Adipocyte (in vitro differentiated cells): ENCODE data around the gene WDR82.

ENCODE experiments used
- DNase-seq: peaks from one replicate; pipeline ENCODE4 v3.0.0-alpha.2; 2015; ENCODE audit warnings: low read depth
- H3K27me3 ChIP-seq: replicated peaks from 2 replicates; pipeline ENCODE4 v1.7.0; 2013; ENCODE audit warnings: mild to moderate bottlenecking, low read length, moderate library complexity; ENCODE audit not compliant: control insufficient read depth, insufficient read depth
- H3K36me3 ChIP-seq: 2 replicates; pipeline ENCODE4 v1.7.0; 2013; ENCODE audit warnings: low read length, mild to moderate bottlenecking, moderate library complexity; ENCODE audit not compliant: control insufficient read depth, insufficient read depth, severe bottlenecking
- H3K4me1 ChIP-seq: 2 replicates; pipeline ENCODE4 v1.7.0; 2013; ENCODE audit warnings: mild to moderate bottlenecking, low read length, moderate library complexity; ENCODE audit not compliant: control insufficient read depth, insufficient read depth
- H3K4me3 ChIP-seq: 2 replicates; pipeline ENCODE4 v1.7.0; 2013; ENCODE audit warnings: mild to moderate bottlenecking, low read length, moderate library complexity
- H3K9ac ChIP-seq: 2 replicates; pipeline ENCODE4 v1.7.0; 2013; ENCODE audit warnings: mild to moderate bottlenecking, low read length, moderate library complexity
- H3K9me3 ChIP-seq: 2 replicates; pipeline ENCODE4 v1.7.0; 2013; ENCODE audit warnings: mild to moderate bottlenecking, low read length, moderate library complexity; ENCODE audit not compliant: control insufficient read depth

The WDR82 gene

DNA sequence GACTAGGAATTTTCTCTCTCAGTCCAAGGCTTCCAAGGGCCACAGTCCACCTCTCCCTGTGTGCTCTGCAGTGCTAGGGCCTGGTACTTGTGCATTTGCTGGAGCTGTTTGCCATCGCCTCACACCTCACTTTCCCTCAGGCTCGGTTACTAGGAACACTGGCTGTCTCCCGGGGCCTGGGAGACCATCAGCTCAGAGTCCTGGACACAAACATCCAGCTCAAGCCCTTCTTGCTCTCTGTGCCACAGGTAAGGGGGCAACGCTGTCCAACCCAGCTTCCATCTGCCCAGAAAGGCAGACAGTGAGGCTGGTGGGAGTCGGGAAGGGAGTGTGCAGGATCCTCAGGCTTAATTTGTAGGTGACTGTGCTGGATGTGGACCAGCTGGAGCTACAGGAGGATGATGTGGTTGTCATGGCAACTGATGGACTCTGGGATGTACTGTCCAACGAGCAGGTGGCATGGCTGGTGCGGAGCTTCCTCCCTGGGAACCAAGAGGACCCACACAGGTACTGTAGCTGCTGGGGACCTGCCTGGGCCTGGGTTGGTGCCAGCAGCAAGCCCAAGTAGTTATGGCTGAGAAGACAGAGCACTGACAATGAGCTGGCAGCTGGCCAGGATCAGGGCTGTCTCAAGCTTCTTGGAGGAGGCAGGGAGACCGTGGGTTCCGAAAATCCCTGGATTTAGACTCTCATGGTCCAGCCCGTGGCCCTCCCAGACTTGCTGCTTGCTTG is 29.5 kb downstream of the WDR82 start:
- no peak for DNase-seq
- peaks cover 53% of the 10 kb centered on the region for H3K36me3 ChIP-seq

DNA sequence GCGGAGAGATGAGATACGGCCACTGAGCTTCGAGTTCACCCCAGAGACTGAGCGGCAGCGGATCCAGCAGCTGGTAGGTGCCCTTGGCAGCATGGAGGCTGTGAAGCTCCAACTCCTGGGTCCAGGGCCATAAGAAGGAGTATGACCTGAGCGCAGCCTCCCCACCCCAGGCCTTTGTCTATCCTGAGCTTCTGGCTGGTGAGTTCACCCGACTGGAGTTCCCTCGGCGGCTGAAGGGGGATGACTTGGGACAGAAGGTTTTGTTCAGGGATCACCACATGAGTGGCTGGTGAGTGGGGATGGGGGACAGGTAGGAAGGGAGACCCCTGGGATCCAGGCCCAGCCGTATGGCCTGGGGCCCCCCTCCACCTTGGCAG is 30.3 kb downstream of the WDR82 start:
- Histone ChIP-seq H3K27me3 (no peaks in the 10 kb centered on the region), H3K4me3 (no peak overlapping the region), H3K9ac (no peak overlapping the region), H3K9me3 (no peaks in the 10 kb centered on the region), H3K4me1 (peaks cover 25% of the 10 kb centered on the region), H3K36me3 (peaks cover 45% of the 10 kb centered on the region)
- DNase-seq, result no peak

More for the DNA sequence above, 29.5 kb downstream of the WDR82 start:
- H3K9ac ChIP-seq, result no peak overlapping the region
- H3K27me3 ChIP-seq, result no peaks in the 10 kb centered on the region
- no peaks in the 10 kb centered on the region for H3K9me3 ChIP-seq
- H3K4me1 ChIP-seq, result peaks cover 24% of the 10 kb centered on the region
- H3K4me3 ChIP-seq, result no peak overlapping the region

DNA sequence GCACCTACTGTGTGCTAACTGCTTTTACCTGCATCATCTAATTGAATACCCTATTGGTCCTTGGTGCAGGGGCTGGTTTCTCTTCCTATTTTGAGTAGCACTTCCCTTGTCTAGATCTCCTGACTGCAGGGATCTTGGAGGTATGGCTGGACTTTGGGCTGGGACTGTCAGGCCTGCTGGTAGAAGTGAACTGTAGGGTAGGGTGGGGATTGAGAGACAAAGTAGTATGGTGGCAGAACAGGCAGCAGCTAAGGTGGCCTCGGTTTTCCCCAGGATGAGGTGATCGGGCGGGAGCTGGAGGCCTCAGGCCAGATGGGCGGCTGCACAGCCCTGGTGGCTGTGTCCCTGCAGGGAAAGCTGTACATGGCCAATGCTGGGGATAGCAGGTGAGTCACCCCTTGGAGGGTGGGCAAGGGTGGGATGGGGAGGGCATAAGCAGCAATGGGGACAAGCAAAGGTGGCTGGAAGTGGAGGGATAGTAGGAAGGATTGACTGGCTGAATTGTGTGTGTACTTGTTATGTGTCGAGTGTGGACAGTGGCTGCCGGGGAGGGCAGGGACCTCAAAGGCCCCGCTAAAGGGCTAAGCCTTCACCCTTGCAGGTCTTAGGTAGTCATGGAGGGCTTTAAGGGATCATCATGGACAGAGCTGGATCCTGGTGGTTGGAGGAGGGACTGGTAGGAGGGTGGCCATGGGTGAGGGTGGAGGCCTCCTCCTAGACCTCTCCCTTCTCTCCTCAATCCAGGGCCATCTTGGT is 30.9 kb downstream of the WDR82 start:
- H3K27me3 ChIP-seq, result no peaks in the 10 kb centered on the region
- H3K36me3 ChIP-seq, result peaks cover 41% of the 10 kb centered on the region
- H3K9ac ChIP-seq, result no peak overlapping the region
- DNase-seq, result no peak
- H3K9me3 ChIP-seq, result no peaks in the 10 kb centered on the region
- no peak overlapping the region for H3K4me3 ChIP-seq
- peaks cover 25% of the 10 kb centered on the region for H3K4me1 ChIP-seq

DNA sequence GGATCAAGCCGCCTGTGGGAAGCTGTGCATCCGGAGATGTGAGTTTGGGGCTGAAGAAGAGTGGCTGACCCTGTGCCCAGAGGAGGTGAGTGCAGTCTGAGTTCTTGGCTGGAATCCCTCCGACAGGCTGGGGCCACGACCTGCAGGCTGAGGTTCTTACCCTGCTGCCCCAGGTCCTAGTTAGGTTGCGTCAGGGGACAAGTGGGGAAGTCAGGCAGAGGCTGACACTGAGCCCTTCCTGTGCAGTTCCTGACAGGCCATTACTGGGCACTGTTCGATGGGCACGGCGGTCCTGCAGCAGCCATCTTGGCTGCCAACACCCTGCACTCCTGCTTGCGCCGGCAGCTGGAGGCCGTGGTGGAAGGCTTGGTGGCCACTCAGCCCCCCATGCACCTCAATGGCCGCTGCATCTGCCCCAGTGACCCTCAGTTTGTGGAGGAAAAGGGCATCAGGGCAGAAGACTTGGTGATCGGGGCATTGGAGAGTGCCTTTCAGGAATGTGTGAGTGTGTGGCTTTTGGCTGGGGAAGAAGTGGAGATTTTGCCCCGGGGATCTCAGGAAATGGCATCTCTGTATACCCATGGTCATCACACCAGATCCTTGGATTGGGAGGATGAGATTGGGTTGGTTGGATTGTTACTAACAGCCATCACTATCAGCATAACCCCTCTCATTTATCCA is 31.6 kb downstream of the WDR82 start:
- H3K9me3 ChIP-seq, result no peaks in the 10 kb centered on the region
- H3K36me3 ChIP-seq, result peaks cover 35% of the 10 kb centered on the region
- peaks cover 25% of the 10 kb centered on the region for H3K4me1 ChIP-seq
- no peak for DNase-seq
- H3K9ac ChIP-seq, result peak overlapping the region; percentile 85
- H3K27me3 ChIP-seq, result no peaks in the 10 kb centered on the region
- H3K4me3 ChIP-seq, result peak overlapping the region; percentile 82

DNA sequence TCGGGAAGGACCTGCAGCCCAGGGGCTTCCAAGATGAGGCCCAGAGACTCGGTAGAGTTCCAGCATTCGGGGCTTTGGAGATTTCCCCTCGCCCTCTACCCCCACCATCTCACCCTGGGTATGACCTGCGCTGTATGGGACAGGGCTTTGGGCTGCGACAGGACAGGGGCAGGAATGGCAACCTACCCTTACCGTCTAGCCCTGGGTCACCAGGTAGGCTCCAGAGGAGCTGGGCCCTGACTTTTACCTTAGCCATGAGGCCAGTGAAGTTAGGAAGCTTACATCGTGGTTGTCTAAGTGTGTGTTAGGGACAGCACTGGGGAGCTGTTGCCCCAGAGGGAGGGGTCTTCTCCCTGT is 32.2 kb downstream of the WDR82 start:
- Histone ChIP-seq H3K4me3 (peak overlapping the region; percentile 82), H3K27me3 (no peaks in the 10 kb centered on the region), H3K36me3 (peaks cover 28% of the 10 kb centered on the region), H3K9me3 (no peaks in the 10 kb centered on the region), H3K9ac (peak overlapping the region; percentile 85), H3K4me1 (peaks cover 25% of the 10 kb centered on the region)
- DNase-seq, result no peak

DNA sequence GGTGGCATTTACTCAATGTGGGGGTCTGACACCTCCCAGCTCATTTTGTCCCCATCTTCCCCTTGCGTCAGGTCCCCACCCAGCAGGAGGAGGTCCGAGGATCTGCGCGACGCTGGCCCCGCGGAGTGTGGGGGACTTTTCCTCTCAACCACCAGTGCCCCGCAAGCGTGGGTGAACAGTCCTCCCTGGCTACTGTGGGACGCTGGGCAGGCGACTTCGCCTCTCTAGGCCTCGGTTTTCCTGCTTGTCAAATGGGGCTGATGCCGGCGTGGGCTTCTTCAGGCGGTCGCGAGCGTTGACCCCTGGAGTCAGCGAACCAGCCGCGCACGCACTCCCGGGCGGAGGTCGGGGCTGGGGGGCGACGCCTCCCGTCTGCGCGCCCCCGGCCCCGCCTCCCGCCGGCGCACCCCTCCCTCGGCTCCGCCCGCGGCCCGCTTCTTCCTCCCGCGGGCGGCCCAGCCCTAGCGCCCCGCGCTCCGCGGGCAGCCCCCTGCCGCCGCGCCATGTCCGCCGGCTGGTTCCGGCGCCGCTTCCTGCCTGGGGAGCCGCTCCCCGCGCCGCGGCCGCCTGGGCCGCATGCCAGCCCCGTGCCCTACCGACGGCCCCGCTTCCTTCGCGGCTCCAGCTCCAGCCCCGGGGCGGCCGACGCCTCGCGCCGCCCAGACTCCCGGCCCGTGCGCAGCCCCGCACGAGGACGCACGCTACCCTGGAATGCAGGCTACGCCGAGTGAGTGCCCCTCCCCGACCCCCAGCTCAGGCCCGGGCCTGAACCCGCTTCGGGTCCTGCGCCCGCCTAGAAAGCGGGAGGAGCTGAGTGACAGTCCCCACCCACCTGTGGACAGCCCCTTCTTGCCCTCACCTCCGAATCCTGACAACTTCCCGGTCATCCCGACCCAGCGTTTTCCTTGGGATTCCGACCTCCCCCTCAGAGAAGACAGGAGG is 32.9 kb downstream of the WDR82 start, which contains the start of gene PPM1M:
TSS of gene PPM1M (plus strand) at position 438 of the 942 bp plus-strand sequence. CDS start at position 504, 66 bp downstream.
- H3K4me3 ChIP-seq, result peak within 1 kb of the TSS; percentile 82

DNA sequence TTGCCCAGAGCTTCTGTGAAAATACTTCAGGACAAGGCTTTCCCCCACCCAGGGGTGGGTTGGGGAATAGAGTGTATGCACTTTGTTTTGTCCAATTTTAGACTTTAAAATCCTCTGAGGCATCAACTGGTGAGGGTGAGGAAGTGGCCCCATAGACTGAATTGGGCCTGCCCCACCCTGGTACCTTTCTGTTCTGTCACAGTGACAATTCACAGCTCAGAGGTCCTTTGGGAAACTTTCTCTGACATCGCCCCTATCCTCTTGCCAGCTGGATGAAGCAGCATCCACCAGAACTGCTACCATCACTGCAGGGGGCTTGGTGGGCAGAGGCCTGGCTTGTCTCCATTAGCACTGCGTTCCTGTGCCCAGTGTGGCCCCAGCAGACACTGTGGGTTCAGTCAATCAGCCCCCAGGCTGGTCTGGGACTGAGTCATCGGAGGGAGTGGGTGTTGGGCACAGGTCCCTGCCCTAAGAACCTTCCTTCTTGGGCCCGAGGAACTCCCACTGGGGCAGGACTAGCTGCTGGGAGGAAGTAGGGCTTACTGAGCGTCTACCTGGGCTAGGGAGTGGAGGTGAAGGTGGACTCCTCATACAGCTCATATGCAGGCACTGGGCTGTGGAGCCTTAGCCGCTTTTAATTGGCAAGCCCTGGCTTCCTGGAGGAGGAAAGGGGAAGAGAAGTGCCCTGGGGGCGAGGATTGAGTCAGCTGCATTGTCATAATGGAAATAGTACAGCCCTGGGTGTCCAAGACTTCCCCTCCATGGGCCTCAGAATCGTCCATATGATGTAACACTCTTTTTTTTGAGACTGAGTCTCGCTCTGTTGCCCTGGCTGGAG is 34.4 kb downstream of the WDR82 start:
- Histone ChIP-seq H3K27me3 (no peaks in the 10 kb centered on the region), H3K36me3 (peaks cover 6% of the 10 kb centered on the region), H3K4me3 (no peak overlapping the region), H3K9me3 (no peaks in the 10 kb centered on the region), H3K4me1 (peaks cover 40% of the 10 kb centered on the region), H3K9ac (no peak overlapping the region)
- peak; percentile 79 for DNase-seq

More for the DNA sequence above, 32.9 kb downstream of the WDR82 start, which contains the start of gene PPM1M:
- Histone ChIP-seq H3K9me3 (no peaks in the 10 kb centered on the region), H3K27me3 (no peaks in the 10 kb centered on the region), H3K9ac (peak within 1 kb of the TSS; percentile 85), H3K36me3 (peaks cover 22% of the 10 kb centered on the region), H3K4me1 (peaks cover 32% of the 10 kb centered on the region)
- peak; percentile 80 for DNase-seq

DNA sequence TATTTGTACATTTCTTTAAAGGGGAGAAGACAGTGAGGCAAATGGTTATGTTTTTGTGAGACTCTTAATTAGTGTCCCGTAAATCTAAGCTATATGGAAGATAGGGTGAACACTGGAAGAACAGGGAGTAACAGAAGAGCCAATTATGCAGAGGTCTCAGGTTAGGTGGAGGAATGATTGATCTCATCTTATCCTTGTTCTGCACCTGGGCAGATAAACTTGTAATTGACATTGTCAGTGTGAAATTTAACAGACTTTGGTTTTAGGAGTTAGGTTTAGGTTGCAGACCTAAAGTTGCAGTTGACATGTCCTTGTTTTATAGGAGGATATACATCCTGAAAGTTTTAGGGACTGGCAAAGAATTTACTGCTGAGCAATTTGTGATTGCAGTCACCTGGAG is 36.4 kb downstream of the WDR82 start:
- H3K9me3 ChIP-seq, result no peaks in the 10 kb centered on the region
- DNase-seq, result no peak
- no peaks in the 10 kb centered on the region for H3K36me3 ChIP-seq
- H3K4me1 ChIP-seq, result peaks cover 51% of the 10 kb centered on the region
- no peak overlapping the region for H3K4me3 ChIP-seq
- no peaks in the 10 kb centered on the region for H3K27me3 ChIP-seq
- no peak overlapping the region for H3K9ac ChIP-seq

DNA sequence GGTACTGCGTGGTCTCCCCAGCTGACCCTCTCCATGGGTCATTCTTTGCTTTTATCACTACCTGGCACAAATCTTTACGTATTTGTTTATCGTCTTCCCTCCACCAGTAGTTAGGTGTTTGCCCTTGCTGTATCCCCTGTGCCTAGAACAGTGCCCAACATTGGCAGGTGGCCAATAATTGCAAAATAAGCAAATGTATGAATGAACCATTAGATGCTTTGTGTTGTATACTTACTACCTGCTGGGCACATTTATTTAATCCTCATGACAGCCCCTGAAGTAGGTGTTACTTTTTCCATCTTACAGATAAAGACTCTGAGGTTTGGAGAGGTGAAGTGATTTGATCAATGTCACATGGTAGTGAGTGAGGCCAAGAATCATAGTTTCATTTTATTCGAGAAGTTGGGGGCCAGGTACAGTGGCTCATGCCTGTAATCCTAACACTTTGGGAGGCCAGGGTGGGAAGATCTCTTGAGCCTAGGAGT is 37.5 kb downstream of the WDR82 start:
- no peaks in the 10 kb centered on the region for H3K27me3 ChIP-seq
- no peaks in the 10 kb centered on the region for H3K9me3 ChIP-seq
- no peak overlapping the region for H3K9ac ChIP-seq
- H3K4me3 ChIP-seq, result no peak overlapping the region
- H3K36me3 ChIP-seq, result no peaks in the 10 kb centered on the region
- H3K4me1 ChIP-seq, result peaks cover 46% of the 10 kb centered on the region
- DNase-seq, result no peak
